SU-DHL-6 (cell line): ENCODE measurements around the gene SNX17.

Experiments
- CTCF ChIP-seq: fragments of 200-600 bp; sonication (generic); IDR thresholded peaks from one replicate; pipeline ENCODE4 v1.5.1; 2017; ENCODE audit warnings: antibody characterized with exemption, mild to moderate bottlenecking, low read length, moderate library complexity; ENCODE audit not compliant: insufficient read depth, poor library complexity, severe bottlenecking
- EZH2phosphoT487 ChIP-seq: fragments of 200-600 bp; sonication (generic), shearing (Covaris generic); conservative IDR thresholded peaks from 2 replicates; pipeline ENCODE4 v1.6.1; 2018; ENCODE audit warnings: mild to moderate bottlenecking, antibody characterized with exemption, low read length, moderate library complexity, mixed read lengths

GRCh38 chr2:27393225-27393624, 22.8 kb downstream of the SNX17 start:
- no peak for TF ChIP-seq CTCF
- TF ChIP-seq EZH2phosphoT487: no peak
